ENCODE results near the gene SLC1A3.

Gene SLC1A3

GRCh38 chr5:36654564-36654963 is 48.2 kb downstream of the SLC1A3 start:
- no peak for DNase-seq (ENCODE audit: low read depth)
- H3K4me3 ChIP-seq (ENCODE audit: low read length) = no peak overlapping the region
- TF ChIP-seq, protein P1, sequence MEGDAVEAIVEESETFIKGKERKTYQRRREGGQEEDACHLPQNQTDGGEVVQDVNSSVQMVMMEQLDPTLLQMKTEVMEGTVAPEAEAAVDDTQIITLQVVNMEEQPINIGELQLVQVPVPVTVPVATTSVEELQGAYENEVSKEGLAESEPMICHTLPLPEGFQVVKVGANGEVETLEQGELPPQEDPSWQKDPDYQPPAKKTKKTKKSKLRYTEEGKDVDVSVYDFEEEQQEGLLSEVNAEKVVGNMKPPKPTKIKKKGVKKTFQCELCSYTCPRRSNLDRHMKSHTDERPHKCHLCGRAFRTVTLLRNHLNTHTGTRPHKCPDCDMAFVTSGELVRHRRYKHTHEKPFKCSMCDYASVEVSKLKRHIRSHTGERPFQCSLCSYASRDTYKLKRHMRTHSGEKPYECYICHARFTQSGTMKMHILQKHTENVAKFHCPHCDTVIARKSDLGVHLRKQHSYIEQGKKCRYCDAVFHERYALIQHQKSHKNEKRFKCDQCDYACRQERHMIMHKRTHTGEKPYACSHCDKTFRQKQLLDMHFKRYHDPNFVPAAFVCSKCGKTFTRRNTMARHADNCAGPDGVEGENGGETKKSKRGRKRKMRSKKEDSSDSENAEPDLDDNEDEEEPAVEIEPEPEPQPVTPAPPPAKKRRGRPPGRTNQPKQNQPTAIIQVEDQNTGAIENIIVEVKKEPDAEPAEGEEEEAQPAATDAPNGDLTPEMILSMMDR (conservative IDR thresholded peaks at IDR 0.05; ENCODE audit: low read depth, low read length) = no peak

GRCh38 chr5:36655161-36655560 is 48.8 kb downstream of the SLC1A3 start:
- DNase-seq (ENCODE audit: low read depth) = no peak
- TF ChIP-seq, protein P1 (conservative IDR thresholded peaks at IDR 0.05; ENCODE audit: low read depth, low read length) = no peak
- no peak overlapping the region for H3K4me3 ChIP-seq (ENCODE audit: low read length)

DNA sequence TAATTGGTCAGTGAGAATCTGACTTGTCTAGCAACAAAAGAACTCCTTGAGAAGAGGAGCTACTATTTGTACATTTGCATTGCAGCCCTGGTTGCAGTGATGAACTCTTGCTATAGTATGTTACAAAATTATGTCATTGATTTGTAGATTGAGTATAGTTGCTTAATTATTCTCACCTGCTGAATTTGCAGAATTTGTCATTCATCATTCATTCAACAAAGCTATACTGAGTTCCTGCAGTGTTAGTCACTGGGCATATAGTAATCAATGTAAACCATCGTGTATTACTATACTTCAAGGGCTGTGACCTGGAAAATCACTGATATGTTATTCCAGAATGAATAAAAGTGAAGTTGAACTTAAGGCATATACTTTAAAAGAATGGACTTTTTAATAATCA is 50.1 kb downstream of the SLC1A3 start:
- H3K4me3 ChIP-seq (ENCODE audit: low read length) = no peak overlapping the region
- no peak for DNase-seq (ENCODE audit: low read depth)
- TF ChIP-seq, protein P1 (conservative IDR thresholded peaks at IDR 0.05; ENCODE audit: low read depth, low read length) = no peak

DNA sequence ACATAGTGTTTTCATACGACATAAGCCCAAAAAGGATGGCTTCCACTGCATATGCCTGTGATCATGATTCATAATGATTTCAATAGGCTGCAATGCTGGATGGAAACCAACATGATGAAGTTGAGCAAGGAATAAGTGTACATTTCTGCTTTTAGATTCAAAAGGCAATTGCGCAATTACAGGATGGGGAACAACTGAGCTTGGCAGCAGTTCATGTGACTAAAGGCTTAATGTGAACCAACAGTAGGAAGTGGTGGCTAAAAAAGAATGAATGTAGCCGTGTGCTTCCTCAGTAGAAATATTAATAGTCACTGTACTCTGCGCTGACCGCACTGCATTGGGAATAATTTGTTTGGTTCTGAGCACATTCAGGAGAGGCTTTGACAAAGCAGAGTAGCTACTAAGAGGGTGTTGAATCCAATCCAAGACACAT is 51.2 kb downstream of the SLC1A3 start:
- TF ChIP-seq, protein P1 (conservative IDR thresholded peaks at IDR 0.05; ENCODE audit: low read depth, low read length) = no peak
- H3K4me3 ChIP-seq (ENCODE audit: low read length) = no peak overlapping the region
- peak; percentile 96 for DNase-seq (ENCODE audit: low read depth)

DNA sequence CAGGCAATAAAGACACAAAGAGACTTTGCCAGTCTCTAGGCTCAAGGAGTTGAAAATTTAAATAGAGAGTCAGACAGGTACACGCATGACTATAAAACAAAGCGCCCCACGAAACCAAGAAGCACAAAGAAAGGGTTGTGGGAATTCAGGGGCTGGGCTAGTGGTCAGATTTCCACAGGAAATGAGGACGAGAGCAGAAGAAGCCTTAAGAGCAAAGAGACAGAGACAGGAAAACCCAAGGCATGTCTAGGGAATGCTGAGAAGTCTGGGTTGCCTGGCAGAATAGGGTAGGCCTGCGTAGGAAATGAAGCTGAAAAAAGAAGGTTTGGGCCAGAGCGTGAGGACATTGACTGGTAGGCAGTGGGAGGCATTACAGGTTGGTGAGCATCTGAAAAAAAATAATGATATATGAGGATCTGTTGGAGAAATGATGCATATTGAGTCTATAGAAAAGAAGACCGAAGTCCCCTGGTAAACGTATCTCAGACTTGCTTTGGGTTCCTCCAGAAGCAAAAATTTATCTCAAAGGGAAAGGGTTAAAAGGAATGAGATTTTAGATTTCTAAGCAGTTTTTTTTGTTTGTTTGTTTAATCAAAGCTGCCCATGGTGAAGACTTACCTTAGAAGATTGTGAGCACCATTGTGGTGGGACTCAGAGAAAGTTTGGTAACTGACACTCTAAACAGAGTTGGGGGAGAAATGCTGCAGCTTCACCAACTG is 51.8 kb downstream of the SLC1A3 start:
- no peak for DNase-seq (ENCODE audit: low read depth)
- TF ChIP-seq, protein P1 (conservative IDR thresholded peaks at IDR 0.05; ENCODE audit: low read depth, low read length) = no peak
- no peak overlapping the region for H3K4me3 ChIP-seq (ENCODE audit: low read length)

DNA sequence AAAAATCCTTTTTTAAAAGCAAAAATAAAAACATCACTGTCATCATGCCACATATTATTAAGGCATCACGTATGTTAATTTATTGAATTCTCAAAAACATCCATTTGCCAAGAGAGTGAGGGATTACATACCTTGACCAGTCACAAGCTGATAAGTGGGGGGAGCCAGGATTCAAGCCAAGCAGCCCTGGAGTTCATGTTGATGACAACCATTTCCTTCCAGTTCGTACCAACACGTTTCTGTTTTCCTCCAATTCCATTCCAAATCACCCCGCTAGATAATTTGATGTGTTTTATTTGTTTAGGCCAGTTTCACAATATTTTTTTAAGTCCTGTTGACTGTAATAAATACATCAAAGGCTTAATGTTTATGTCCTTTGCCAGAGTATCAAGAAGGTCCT is 53.0 kb downstream of the SLC1A3 start:
- TF ChIP-seq, protein P1 (conservative IDR thresholded peaks at IDR 0.05; ENCODE audit: low read depth, low read length) = no peak
- H3K4me3 ChIP-seq (ENCODE audit: low read length) = no peak overlapping the region
- DNase-seq (ENCODE audit: low read depth) = no peak

GRCh38 chr5:36660397-36661049 is 54.1 kb downstream of the SLC1A3 start:
- TF ChIP-seq, protein P1 (conservative IDR thresholded peaks at IDR 0.05; ENCODE audit: low read depth, low read length) = no peak
- no peak for DNase-seq (ENCODE audit: low read depth)
- no peak overlapping the region for H3K4me3 ChIP-seq (ENCODE audit: low read length)
